Testis (tissue), 5 donors: ENCODE results near the gene VEGFD. TPM values are rescaled to one million over a fixed set of nuclear protein-coding genes. Genes with fewer than 3 reads are reported as not detected.

Experiments
- DNase-seq: peaks from one replicate; pipeline ENCODE4 v3.0.0-alpha.2; 2019
- H3K27ac ChIP-seq, 2 donors: fragments of 200-600 bp; sonication (generic); one replicate each; pipeline ENCODE4 v1.5.1; 2019
- H3K27me3 ChIP-seq: fragments of 200-600 bp; sonication (generic); one replicate; pipeline ENCODE4 v1.5.1; 2019
- H3K36me3 ChIP-seq: fragments of 200-600 bp; sonication (generic); one replicate; pipeline ENCODE4 v1.5.1; 2017; ENCODE audit warnings: low read depth; ENCODE audit errors: missing control alignments
- H3K4me1 ChIP-seq: fragments of 200-600 bp; sonication (generic); one replicate; pipeline ENCODE4 v1.5.1; 2019
- H3K4me3 ChIP-seq, 2 donors: fragments of 200-600 bp; sonication (generic); one replicate each; pipeline ENCODE4 v1.5.1; 2017 to 2019
- H3K9me3 ChIP-seq: fragments of 200-600 bp; sonication (generic); one replicate; pipeline ENCODE4 v1.5.1; 2017
- POLR2A ChIP-seq: fragments of 450-650 bp; IDR thresholded peaks from one replicate; pipeline ENCODE4 v1.6.1; 2017; ENCODE audit warnings: antibody characterized with exemption, mild to moderate bottlenecking, moderate library complexity
- WGBS, 2 donors: methylation state at CpG; one replicate each; pipeline ENCODE4 v1.1.5; 2018; 5-methylcytosine and 5-hydroxymethylcytosine counted together
- intact Hi-C: fragments of 100-400 bp; cut with DNase I; formaldehyde crosslinking; loops from one replicate; pipeline ENCODE4 v1.15.1; 2023; ENCODE audit warnings: low total_unique reads
- long read RNA-seq, 2 donors: transcript quantifications; one replicate each; lab custom pipeline, GENCODE V29; 2026
- polyA plus RNA-seq: library from polyadenylated mRNA; stranded (reverse); fragments of 350-450 nt; fragmentation: Illumina TruSeq; extraction: RNeasy Lipid Tissue Mini Kit (QIAGEN cat#74804); gene quantifications from one replicate; pipeline ENCODE4 v1.2.3, GENCODE V29; 2014; ENCODE audit warnings: low read depth, low replicate concordance; ENCODE audit not compliant: insufficient read depth
- total RNA-seq, 2 donors: library from RNA; depleted of rRNA; stranded (reverse); fragments of >200 nt; gene quantifications; one replicate each; pipeline ENCODE4 v1.2.3, GENCODE V29; 2016
- TF ChIP-seq, protein P1 (sequence below), 3 experiments: fragments of 450-650 bp in 2 of 3; fragments of 200-600 bp in 1 of 3; sonication (generic) in 1 of 3; IDR thresholded peaks; one replicate each; pipeline ENCODE4 v1.5.1; 2016 to 2019; ENCODE audit warnings: antibody characterized with exemption in 3 of 3, mild to moderate bottlenecking in 2 of 3, moderate library complexity in 1 of 3

VEGFD gene
- 1 to 10 TPM in 1 of 2 donors, under 1 TPM in 1; 0.74 to 1.5 TPM for total RNA-seq
- 1.3 TPM for polyA plus RNA-seq
- long read RNA-seq, donor 1, partial matches to known transcripts = 0 of 1 reads
- long read RNA-seq, donor 1, other reads (novel, unspliced or antisense) = 0 of 1 reads
- long read RNA-seq, donor 2 = 0 reads

GRCh38 chrX:15384304-15384703 lies at the start of gene VEGFD:
Gene VEGFD, minus strand, starts transcription at chrX:15384413. Its CDS starts 467 bp downstream, at chrX:15383946.
- no peak for DNase-seq
- Histone ChIP-seq H3K4me3 (no peak within 1 kb of the TSS), H3K36me3 (no peaks in the 10 kb centered on the region), H3K9me3 (no peaks in the 10 kb centered on the region), H3K27me3 (no peaks in the 10 kb centered on the region), H3K4me1 (no peaks in the 10 kb centered on the region), H3K27ac (no peak within 1 kb of the TSS)
- TF ChIP-seq POLR2A = no peak
- TF ChIP-seq, protein P1, sequence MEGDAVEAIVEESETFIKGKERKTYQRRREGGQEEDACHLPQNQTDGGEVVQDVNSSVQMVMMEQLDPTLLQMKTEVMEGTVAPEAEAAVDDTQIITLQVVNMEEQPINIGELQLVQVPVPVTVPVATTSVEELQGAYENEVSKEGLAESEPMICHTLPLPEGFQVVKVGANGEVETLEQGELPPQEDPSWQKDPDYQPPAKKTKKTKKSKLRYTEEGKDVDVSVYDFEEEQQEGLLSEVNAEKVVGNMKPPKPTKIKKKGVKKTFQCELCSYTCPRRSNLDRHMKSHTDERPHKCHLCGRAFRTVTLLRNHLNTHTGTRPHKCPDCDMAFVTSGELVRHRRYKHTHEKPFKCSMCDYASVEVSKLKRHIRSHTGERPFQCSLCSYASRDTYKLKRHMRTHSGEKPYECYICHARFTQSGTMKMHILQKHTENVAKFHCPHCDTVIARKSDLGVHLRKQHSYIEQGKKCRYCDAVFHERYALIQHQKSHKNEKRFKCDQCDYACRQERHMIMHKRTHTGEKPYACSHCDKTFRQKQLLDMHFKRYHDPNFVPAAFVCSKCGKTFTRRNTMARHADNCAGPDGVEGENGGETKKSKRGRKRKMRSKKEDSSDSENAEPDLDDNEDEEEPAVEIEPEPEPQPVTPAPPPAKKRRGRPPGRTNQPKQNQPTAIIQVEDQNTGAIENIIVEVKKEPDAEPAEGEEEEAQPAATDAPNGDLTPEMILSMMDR (IDR thresholded peaks at IDR 0.05) = no peak
- 76 to 81% methylated on average over 2 of the region's 2 CpGs for WGBS, 2 donors
- intact Hi-C loops = no loop called here

DNA sequence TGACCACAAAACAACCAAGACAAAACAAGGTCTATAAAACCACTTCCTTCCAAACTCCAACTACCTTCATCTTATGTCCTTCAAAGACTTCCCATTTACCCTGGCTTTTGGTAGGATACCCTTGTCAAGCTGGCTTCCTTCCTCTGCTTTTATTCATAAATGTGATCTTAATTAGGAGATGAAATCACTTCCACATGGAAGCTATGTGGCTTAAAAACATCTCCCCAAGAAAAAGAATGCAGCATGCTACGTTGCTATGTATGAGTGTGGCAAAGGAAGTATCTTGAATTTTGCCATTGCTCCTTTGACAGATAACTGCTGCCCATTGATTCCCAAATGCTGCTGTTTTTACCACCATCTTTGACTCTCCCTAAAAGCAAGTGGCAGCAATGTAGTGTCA lies 46.4 kb upstream of the VEGFD start:
- Histone ChIP-seq H3K4me1 (no peaks in the 10 kb centered on the region), H3K27ac (no peak overlapping the region), H3K4me3 (no peak overlapping the region), H3K36me3 (no peaks in the 10 kb centered on the region), H3K9me3 (no peaks in the 10 kb centered on the region), H3K27me3 (no peaks in the 10 kb centered on the region)
- no peak for DNase-seq
- TF ChIP-seq, protein P1 (IDR thresholded peaks at IDR 0.05) = no peak
- TF ChIP-seq POLR2A = no peak
- 63 to 90% methylated on average over 1 of the region's 1 CpG for WGBS, 2 donors
- intact Hi-C loops = no loop called here

DNA sequence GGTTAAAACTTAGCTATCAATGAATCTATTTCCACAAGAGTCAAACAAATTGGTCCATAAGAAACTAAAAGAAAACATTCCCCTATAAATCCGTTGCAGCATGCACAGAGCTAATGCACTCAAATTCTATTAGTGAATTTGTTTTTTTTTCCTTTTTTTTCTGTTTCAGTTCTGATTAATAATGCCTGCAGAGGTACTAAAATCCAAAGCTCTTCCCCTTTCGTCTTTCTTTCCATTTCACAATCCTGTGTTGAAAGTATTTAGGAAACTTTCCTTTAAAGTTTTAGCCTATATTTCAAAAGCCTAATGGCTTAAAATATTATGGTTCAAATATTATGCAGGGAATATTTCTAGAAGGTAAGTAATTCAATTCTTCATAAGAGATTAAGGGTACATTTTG lies 45.9 kb upstream of the VEGFD start:
- no peaks in the 10 kb centered on the region for H3K36me3 ChIP-seq
- TF ChIP-seq POLR2A = no peak
- TF ChIP-seq, protein P1 (IDR thresholded peaks at IDR 0.05) = no peak
- WGBS, 2 donors = 85 to 87% methylated on average over 2 of the region's 2 CpGs
- no peaks in the 10 kb centered on the region for H3K9me3 ChIP-seq
- DNase-seq = no peak
- H3K27me3 ChIP-seq = no peaks in the 10 kb centered on the region
- H3K4me3 ChIP-seq = no peak overlapping the region
- H3K27ac ChIP-seq = no peak overlapping the region
- no peaks in the 10 kb centered on the region for H3K4me1 ChIP-seq
- intact Hi-C loops = no loop called here

DNA sequence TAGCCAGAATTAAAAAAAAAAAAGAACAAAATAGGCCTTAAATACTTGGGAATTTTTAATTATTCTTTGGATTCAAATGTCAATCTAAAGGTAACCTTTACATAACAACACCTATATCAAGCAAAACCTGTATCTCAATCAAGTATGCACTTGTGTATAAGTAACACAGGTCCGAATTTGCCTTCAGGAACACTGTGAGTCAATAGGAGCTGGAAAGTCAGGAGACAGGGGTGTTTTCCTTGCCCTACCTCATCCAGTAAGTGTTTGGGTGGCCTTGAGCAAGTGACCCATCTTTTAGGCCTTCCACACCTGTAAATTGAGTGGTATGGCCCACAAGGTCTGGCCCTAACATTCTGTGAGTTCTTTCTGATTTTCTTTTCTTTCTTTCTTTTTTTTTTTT lies 40.8 kb upstream of the VEGFD start:
- intact Hi-C loops = no loop called here
- 78 to 94% methylated on average over 1 of the region's 1 CpG for WGBS, 2 donors
- Histone ChIP-seq H3K4me1 (no peaks in the 10 kb centered on the region), H3K36me3 (no peaks in the 10 kb centered on the region), H3K27me3 (no peaks in the 10 kb centered on the region), H3K27ac (no peak overlapping the region), H3K4me3 (no peak overlapping the region), H3K9me3 (no peaks in the 10 kb centered on the region)
- TF ChIP-seq, protein P1 (IDR thresholded peaks at IDR 0.05) = no peak
- no peak for DNase-seq

DNA sequence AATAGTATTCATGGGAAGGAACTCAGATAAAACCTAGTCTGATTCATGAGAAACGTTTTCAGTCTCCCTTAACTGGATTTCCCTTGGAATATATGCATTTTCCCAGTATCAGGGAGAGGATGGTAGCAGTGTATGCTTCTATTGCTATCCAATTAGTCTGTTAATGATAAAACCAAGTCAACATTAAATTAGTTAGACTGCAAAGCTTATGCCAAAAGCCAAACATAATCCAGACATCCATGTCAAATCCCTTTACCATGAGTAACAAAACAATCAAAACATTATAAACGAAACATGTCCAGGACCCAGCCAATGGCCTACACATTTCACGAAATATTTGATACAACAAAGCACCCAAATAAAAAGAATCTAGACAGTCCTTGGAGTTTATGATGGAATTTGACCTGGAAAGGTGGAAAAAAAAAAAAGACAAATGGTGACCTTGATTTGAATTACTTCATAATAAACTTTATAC lies 34.5 kb upstream of the VEGFD start:
- H3K27ac ChIP-seq = no peak overlapping the region
- WGBS, 2 donors = 56 to 64% methylated on average over 3 of the region's 3 CpGs
- no peak for DNase-seq
- TF ChIP-seq, protein P1 (IDR thresholded peaks at IDR 0.05) = no peak
- TF ChIP-seq POLR2A = no peak
- H3K36me3 ChIP-seq = no peaks in the 10 kb centered on the region
- H3K4me1 ChIP-seq = no peaks in the 10 kb centered on the region
- no peaks in the 10 kb centered on the region for H3K9me3 ChIP-seq
- H3K4me3 ChIP-seq = no peak overlapping the region
- intact Hi-C loops = no loop called here
- no peaks in the 10 kb centered on the region for H3K27me3 ChIP-seq
